IMR-90 (cell line): Measurements from ENCODE around the gene PSG7. TPM values are rescaled to one million over a fixed set of nuclear protein-coding genes. Genes with fewer than 3 reads are reported as not detected.

Experiments used
- ATAC-seq: fragments of 200-7000 bp; cut with Tn5 transposase; 2 replicates; pipeline ENCODE4 v1.9.1; 2020; ENCODE audit warnings: low read depth, mild to moderate bottlenecking, moderate library complexity
- BruUV-seq: library from RNA; stranded (reverse); fragments of 400-500 nt; replicated peaks from 2 replicates; lab custom pipeline; 2021; lab: Mats Ljungman, UMichigan
- CTCF ChIA-PET: fragments of 300-600 bp; formaldehyde crosslinking; extraction: SDS; loops from one replicate; lab custom pipeline; 2021; ENCODE audit warnings: antibody characterized with exemption; lab: Yijun Ruan, JAX
- POLR2A ChIA-PET: fragments of 300-600 bp; sonication (Branson Sonifier 250); formaldehyde crosslinking; loops from one replicate; lab custom pipeline; 2022; ENCODE audit warnings: antibody characterized with exemption; ENCODE audit not compliant: unreplicated experiment; lab: Charles Lee
- DNase-seq: peaks from one replicate; pipeline ENCODE4 v3.0.0; 2013
- H2AFZ ChIP-seq: replicated peaks from 2 replicates; pipeline ENCODE3; 2013; ENCODE audit warnings: low read length, mild to moderate bottlenecking; ENCODE audit not compliant: poor library complexity
- H2AK5ac ChIP-seq: 2 replicates; pipeline ENCODE4 v1.6.1; 2013; ENCODE audit warnings: low read depth, low read length, inconsistent platforms
- H2AK9ac ChIP-seq: replicated peaks from 2 replicates; pipeline ENCODE3; 2013; ENCODE audit warnings: mild to moderate bottlenecking, low read depth, low read length, moderate library complexity; ENCODE audit not compliant: poor library complexity
- H2BK120ac ChIP-seq: 2 replicates; pipeline ENCODE4 v1.6.1; 2013; ENCODE audit warnings: low read depth, low read length, inconsistent platforms
- H2BK15ac ChIP-seq: 3 replicates; pipeline ENCODE4 v1.6.1; 2013; ENCODE audit warnings: low read depth, low read length, inconsistent platforms
- H2BK20ac ChIP-seq: 2 replicates; pipeline ENCODE4 v1.6.1; 2013; ENCODE audit warnings: low read depth, mild to moderate bottlenecking, inconsistent platforms, low read length, moderate library complexity
- H2BK5ac ChIP-seq: 2 replicates; pipeline ENCODE4 v1.6.1; 2013; ENCODE audit warnings: mild to moderate bottlenecking, low read depth, low read length, inconsistent platforms; ENCODE audit not compliant: poor library complexity, severe bottlenecking
- H3K14ac ChIP-seq: replicated peaks from 2 replicates; pipeline ENCODE4 v1.6.1; 2013; ENCODE audit warnings: low read depth, low read length, inconsistent platforms
- H3K18ac ChIP-seq: 2 replicates; pipeline ENCODE4 v1.6.1; 2013; ENCODE audit warnings: low read depth, low read length, control low read depth
- H3K23ac ChIP-seq: 2 replicates; pipeline ENCODE4 v1.6.1; 2013; ENCODE audit warnings: low read depth, low read length, inconsistent platforms
- H3K27ac ChIP-seq: 2 replicates; pipeline ENCODE4 v1.5.1; 2013; ENCODE audit warnings: mild to moderate bottlenecking, control low read depth, low read length; ENCODE audit not compliant: insufficient read depth
- H3K27me3 ChIP-seq: 2 replicates; pipeline ENCODE4 v1.6.1; 2013; ENCODE audit warnings: low read length; ENCODE audit not compliant: control insufficient read depth, insufficient read depth
- H3K36me3 ChIP-seq: 2 replicates; pipeline ENCODE4 v1.6.1; 2013; ENCODE audit warnings: low read length, mixed read lengths; ENCODE audit not compliant: control insufficient read depth, insufficient read depth
- H3K4ac ChIP-seq: 2 replicates; pipeline ENCODE4 v1.6.1; 2013; ENCODE audit warnings: low read depth, low read length, inconsistent platforms
- H3K4me1 ChIP-seq: 2 replicates; pipeline ENCODE4 v1.6.1; 2013; ENCODE audit warnings: low read length, mixed read lengths; ENCODE audit not compliant: control insufficient read depth, insufficient read depth
- H3K4me2 ChIP-seq: 2 replicates; pipeline ENCODE4 v1.6.1; 2013; ENCODE audit warnings: low read depth, mild to moderate bottlenecking, control low read depth, low read length, moderate library complexity
- H3K4me3 ChIP-seq: 2 replicates; pipeline ENCODE4 v1.5.1; 2013; ENCODE audit warnings: low read depth, mild to moderate bottlenecking, control low read depth, low read length, moderate library complexity; ENCODE audit not compliant: insufficient read depth
- H3K56ac ChIP-seq: 2 replicates; pipeline ENCODE4 v1.6.1; 2013; ENCODE audit warnings: low read length, inconsistent platforms; ENCODE audit not compliant: insufficient read depth; ENCODE audit errors: extremely low read depth
- H3K79me1 ChIP-seq, 2 experiments: 2 replicates each; pipeline ENCODE4 v1.6.1; 2013; ENCODE audit warnings: low read length in 2 of 2, inconsistent platforms in 1 of 2, low read depth in 1 of 2
- H3K9ac ChIP-seq: 2 replicates; pipeline ENCODE4 v1.6.1; 2013; ENCODE audit warnings: low read depth, low read length, control low read depth
- H3K9me1 ChIP-seq: 2 replicates; pipeline ENCODE4 v1.6.1; 2013; ENCODE audit warnings: low read length, inconsistent platforms; ENCODE audit not compliant: insufficient read depth
- H3K9me3 ChIP-seq: 2 replicates; pipeline ENCODE4 v1.6.1; 2013; ENCODE audit warnings: low read length; ENCODE audit not compliant: control insufficient read depth, insufficient read depth
- H4K20me1 ChIP-seq: 2 replicates; pipeline ENCODE4 v1.6.1; 2013; ENCODE audit warnings: low read length, inconsistent platforms; ENCODE audit not compliant: insufficient read depth
- H4K5ac ChIP-seq: 2 replicates; pipeline ENCODE4 v1.6.1; 2013; ENCODE audit warnings: mild to moderate bottlenecking, low read depth, low read length, control low read depth
- H4K8ac ChIP-seq, 2 experiments: 2 replicates each; pipeline ENCODE4 v1.6.1; 2013; ENCODE audit warnings: low read depth in 2 of 2, low read length in 2 of 2, control low read depth in 1 of 2, inconsistent platforms in 1 of 2
- H4K91ac ChIP-seq: 2 replicates; pipeline ENCODE4 v1.6.1; 2013; ENCODE audit warnings: low read depth, low read length, inconsistent platforms; ENCODE audit not compliant: insufficient read depth
- BHLHE40 ChIP-seq: fragments of 150-350 bp; IDR thresholded peaks from 2 replicates; pipeline ENCODE4 v1.6.1; 2016; ENCODE audit warnings: mild to moderate bottlenecking, low read depth, low read length
- CTCF ChIP-seq: conservative IDR thresholded peaks from 2 replicates; pipeline ENCODE4 v1.5.1; 2012; ENCODE audit warnings: mild to moderate bottlenecking, low read depth, low read length, improper control_type of control experiment
- MAFK ChIP-seq: IDR thresholded peaks from 2 replicates; pipeline ENCODE4 v1.6.1; 2012; ENCODE audit warnings: low read depth, low read length, improper control_type of control experiment
- MAZ ChIP-seq: IDR thresholded peaks from 2 replicates; pipeline ENCODE4 v1.6.1; 2012; ENCODE audit warnings: low read depth, mild to moderate bottlenecking, low read length, improper control_type of control experiment, moderate library complexity, borderline replicate concordance
- MXI1 ChIP-seq: IDR thresholded peaks from 2 replicates; pipeline ENCODE4 v1.6.1; 2012; ENCODE audit warnings: low read depth, mild to moderate bottlenecking, low read length, moderate library complexity, borderline replicate concordance
- NFE2L2 ChIP-seq: fragments of 150-350 bp; IDR thresholded peaks from 2 replicates; pipeline ENCODE4 v1.6.1; 2016; ENCODE audit warnings: low read depth, mild to moderate bottlenecking, low read length
- POLR2A ChIP-seq: IDR thresholded peaks from 2 replicates; pipeline ENCODE4 v1.6.1; 2012; ENCODE audit warnings: mild to moderate bottlenecking, low read depth, low read length
- RCOR1 ChIP-seq: IDR thresholded peaks from 2 replicates; pipeline ENCODE4 v1.6.1; 2012; ENCODE audit warnings: mild to moderate bottlenecking, low read length, improper control_type of control experiment; ENCODE audit not compliant: insufficient replicate concordance
- SMC3 ChIP-seq: fragments of 150-350 bp; IDR thresholded peaks from 2 replicates; pipeline ENCODE4 v1.6.1; 2016; ENCODE audit warnings: low read depth, mild to moderate bottlenecking, antibody characterized with exemption, low read length, moderate library complexity
- USF2 ChIP-seq: fragments of 150-350 bp; IDR thresholded peaks from 2 replicates; pipeline ENCODE4 v1.6.1; 2017; ENCODE audit warnings: mild to moderate bottlenecking, antibody characterized with exemption, low read length, low read depth
- WGBS, 2 experiments: methylation state at CpG; one replicate each; pipeline versions ENCODE4 v1.1.5 to v1.1.7; 2013; ENCODE audit warnings: missing lambda C conversion rate in 2 of 2; ENCODE audit not compliant: insufficient read length in 1 of 2; ENCODE audit errors: extremely low coverage in 2 of 2; 5-methylcytosine and 5-hydroxymethylcytosine counted together
- dilution Hi-C: fragments of 300-500 bp; cut with HindIII; formaldehyde crosslinking; loops from one replicate; pipeline ENCODE4 v1.14.3; 2018; ENCODE audit warnings: low sequenced_read_pairs; ENCODE audit not compliant: unreplicated experiment
- in situ Hi-C: fragments of 300-500 bp; cut with MboI; formaldehyde crosslinking; loops from 3 replicates; pipeline ENCODE4 v1.14.3; 2019; ENCODE audit warnings: low sequenced_read_pairs, inconsistent platforms, mixed read lengths
- intact Hi-C: fragments of 100-400 bp; cut with micrococcal nuclease; formaldehyde crosslinking; loops from 2 replicates; pipeline ENCODE4 v1.10.0; 2022
- polyA plus RNA-seq, 3 experiments: library from polyadenylated mRNA; depleted of rRNA; stranded (reverse); fragments of >200 nt; gene quantifications; 2 replicates each; pipeline ENCODE4 v1.2.3, GENCODE V29; 2012; ENCODE audit warnings: low replicate concordance in 1 of 3
- total RNA-seq: library from RNA; depleted of rRNA; stranded (reverse); fragments of >200 nt; gene quantifications from 2 replicates; pipeline ENCODE4 v1.2.3, GENCODE V29; 2012
- TF ChIP-seq, protein P1 (sequence below): fragments of 150-350 bp; IDR thresholded peaks from 2 replicates; pipeline ENCODE4 v1.6.1; 2016; ENCODE audit warnings: low read depth, mild to moderate bottlenecking, low read length, moderate library complexity, borderline replicate concordance

PSG7 gene
- total and polyA plus RNA-seq, 2 of the 4 experiments (the other 2 are of a cell fraction) = under 0.01 to 0.26 TPM

- H3K79me1 ChIP-seq = no peaks in the 10 kb centered on the region
- POLR2A ChIA-PET = no interaction called here
- dilution Hi-C loops = no loop called here
- peak overlapping the region; percentile 10; the same call in 1 of the 2 replicates for H3K14ac ChIP-seq
- H3K18ac ChIP-seq = peak overlapping the region; percentile 93; the same call in 1 of the 2 replicates
- peak overlapping the region; percentile 38; the same call in 1 of the 3 replicates for H2BK15ac ChIP-seq
- peak overlapping the region; percentile 18; the same call in 1 of the 2 replicates for H3K23ac ChIP-seq
- H4K5ac ChIP-seq = peak overlapping the region; percentile 93; the same call in 1 of the 2 replicates
- H3K9ac ChIP-seq = no peak overlapping the region
- peak overlapping the region; percentile 9 for H4K91ac ChIP-seq
- H2BK20ac ChIP-seq = peak overlapping the region; percentile 45; the same call in 1 of the 2 replicates
- no TSS peak for BruUV-seq
- intact Hi-C loops = no loop called here
- H3K4me1 ChIP-seq = peaks cover 12% of the 10 kb centered on the region
- no peak overlapping the region for H3K4me2 ChIP-seq
- peak overlapping the region; percentile 41 to 50; a peak in 3 of 4 replicates for H4K8ac ChIP-seq
- in situ Hi-C loops = no loop called here
- no peaks in the 10 kb centered on the region for H3K36me3 ChIP-seq
- peak; percentile 71 for ATAC-seq
- WGBS, 2 experiments = 40% methylated on average over 2 of the region's 4 CpGs; no CpG with 5 or more reads in 1 of the 2 experiments
- H3K9me3 ChIP-seq = no peaks in the 10 kb centered on the region
- peaks cover 13% of the 10 kb centered on the region for H3K9me1 ChIP-seq
- no peak overlapping the region for H2AFZ ChIP-seq
- peak overlapping the region; percentile 52; the same call in 1 of the 2 replicates for H3K4ac ChIP-seq
- CTCF ChIA-PET = no interaction called here
- H3K56ac ChIP-seq = no peak overlapping the region
- peak; percentile 21 for DNase-seq
- peak overlapping the region; percentile 49 for H2AK5ac ChIP-seq
- TF ChIP-seq SMC3 (no peak), CTCF (no peak), RCOR1 (no peak), POLR2A (no peak), MAFK (no peak), USF2 (no peak), BHLHE40 (no peak), NFE2L2 (no peak), MXI1 (no peak), MAZ (no peak)
- TF ChIP-seq, protein P1, sequence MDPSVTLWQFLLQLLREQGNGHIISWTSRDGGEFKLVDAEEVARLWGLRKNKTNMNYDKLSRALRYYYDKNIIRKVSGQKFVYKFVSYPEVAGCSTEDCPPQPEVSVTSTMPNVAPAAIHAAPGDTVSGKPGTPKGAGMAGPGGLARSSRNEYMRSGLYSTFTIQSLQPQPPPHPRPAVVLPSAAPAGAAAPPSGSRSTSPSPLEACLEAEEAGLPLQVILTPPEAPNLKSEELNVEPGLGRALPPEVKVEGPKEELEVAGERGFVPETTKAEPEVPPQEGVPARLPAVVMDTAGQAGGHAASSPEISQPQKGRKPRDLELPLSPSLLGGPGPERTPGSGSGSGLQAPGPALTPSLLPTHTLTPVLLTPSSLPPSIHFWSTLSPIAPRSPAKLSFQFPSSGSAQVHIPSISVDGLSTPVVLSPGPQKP = no peak
- no peaks in the 10 kb centered on the region for H3K27me3 ChIP-seq
- H2BK5ac ChIP-seq = peak overlapping the region; percentile 49
- H3K27ac ChIP-seq = no peak overlapping the region
- H4K20me1 ChIP-seq = no peaks in the 10 kb centered on the region
- peak overlapping the region; percentile 72 for H2BK120ac ChIP-seq
- H3K4me3 ChIP-seq = no peak overlapping the region
- H2AK9ac ChIP-seq = no peak overlapping the region
These were observed 48.6 kb upstream of the PSG7 start for GRCh38 chr19:42985588-42985987.
